ENCODE measurements around the gene CTNNA2.

- TF ChIP-seq TCF7L2 (IDR thresholded peaks at IDR 0.05; ENCODE audit: low read depth, low read length) = no peak
- no peak for TF ChIP-seq CTCF (IDR thresholded peaks at IDR 0.05)
- no peak for TF ChIP-seq POLR2AphosphoS5 (IDR thresholded peaks at IDR 0.05; ENCODE audit: low read depth, low read length)
Measured at GRCh38 chr2:80231421-80231820, 718.6 kb downstream of the CTNNA2 start.

Data from Panc1 (cell line).